Gastroesophageal sphincter (tissue), 4 donors: ENCODE results near the gene CES1. TPM values are rescaled to one million over a fixed set of nuclear protein-coding genes. Genes with fewer than 3 reads are reported as not detected.
"Not testable (repeated sequence)": the region's sequence is repeated elsewhere in the genome, so short reads cannot be mapped to it uniquely, and the experiment has no call there.

Experiments used
- ATAC-seq: fragments of 150-250 bp; one replicate; pipeline ENCODE4 v1.9.1; 2016; ENCODE audit warnings: mild to moderate bottlenecking, moderate library complexity
- H3K27ac ChIP-seq, 4 donors: fragments of 200-600 bp; sonication (generic) in 3 of 4; 1 replicate in 3 of 4; 2 replicates in 1 of 4; pipeline ENCODE4 v1.5.1; 2016 to 2019
- H3K27me3 ChIP-seq: fragments of 200-600 bp; sonication (generic); one replicate; pipeline ENCODE4 v1.5.1; 2019
- H3K36me3 ChIP-seq, 2 donors: fragments of 200-600 bp; sonication (generic); one replicate each; pipeline ENCODE4 v1.5.1; 2019; ENCODE audit warnings: control low read depth in 1 of 2
- H3K4me1 ChIP-seq, 3 donors: fragments of 200-600 bp; sonication (generic); 1 replicate in 2 of 3; 2 replicates in 1 of 3; pipeline ENCODE4 v1.5.1; 2016 to 2019; ENCODE audit warnings: control low read depth in 2 of 3
- H3K4me3 ChIP-seq, 2 donors: fragments of 200-600 bp; sonication (generic); one replicate each; pipeline ENCODE4 v1.5.1; 2019; ENCODE audit warnings: mild to moderate bottlenecking in 1 of 2, moderate library complexity in 1 of 2
- H3K9me3 ChIP-seq, 3 donors: fragments of 200-600 bp; sonication (generic); one replicate each; pipeline ENCODE4 v1.5.1; 2017 to 2019; ENCODE audit warnings: control low read depth in 2 of 3
- CTCF ChIP-seq, 4 experiments: fragments of 200-600 bp in 2 of 4; fragments of 450-650 bp in 2 of 4; sonication (generic) in 1 of 4; IDR thresholded peaks; one replicate each; pipeline ENCODE4 v1.5.1; 2017 to 2019; ENCODE audit warnings: antibody characterized with exemption in 4 of 4, mild to moderate bottlenecking in 2 of 4, moderate library complexity in 2 of 4
- EP300 ChIP-seq: sonication (generic); formaldehyde crosslinking; IDR thresholded peaks from one replicate; pipeline ENCODE4 v1.6.1; 2017; ENCODE audit warnings: antibody characterized with exemption, mild to moderate bottlenecking
- POLR2A ChIP-seq, 2 donors: fragments of 450-650 bp; IDR thresholded peaks; one replicate each; pipeline ENCODE4 v1.6.1; 2017; ENCODE audit warnings: antibody characterized with exemption in 2 of 2, mild to moderate bottlenecking in 2 of 2, moderate library complexity in 1 of 2
- POLR2AphosphoS5 ChIP-seq: sonication (generic); formaldehyde crosslinking; IDR thresholded peaks from one replicate; pipeline ENCODE4 v1.6.1; 2017; ENCODE audit warnings: antibody characterized with exemption
- WGBS, 2 donors: methylation state at CpG; one replicate each; pipeline ENCODE4 v1.1.5; 2018; ENCODE audit warnings: low coverage in 1 of 2; 5-methylcytosine and 5-hydroxymethylcytosine counted together
- total RNA-seq, 4 donors: library from RNA; depleted of rRNA; stranded (reverse); fragments of >200 nt; gene quantifications; one replicate each; pipeline ENCODE4 v1.1.0, GENCODE V29; 2016

CES1 gene
- total RNA-seq, 4 donors from 2014 or later: 7.9 to 43.1 (median 20.6) TPM

GRCh38 chr16:55782091-55782792 is 50.7 kb downstream of the CES1 start:
- not testable (repeated sequence) for H3K4me1 ChIP-seq, H3K27ac ChIP-seq, H3K36me3 ChIP-seq, ATAC-seq, H3K4me3 ChIP-seq, H3K9me3 ChIP-seq
- H3K27me3 ChIP-seq: peaks cover 25% of the 10 kb centered on the region
- WGBS, 2 donors: 52 to 70% methylated on average over 4 to 5 of the region's 6 CpGs

GRCh38 chr16:55781456-55781855 is 51.4 kb downstream of the CES1 start:
- 77 to 80% methylated on average over 1 to 8 of the region's 8 CpGs for WGBS, 2 donors
- not testable (repeated sequence) for H3K4me3 ChIP-seq

DNA sequence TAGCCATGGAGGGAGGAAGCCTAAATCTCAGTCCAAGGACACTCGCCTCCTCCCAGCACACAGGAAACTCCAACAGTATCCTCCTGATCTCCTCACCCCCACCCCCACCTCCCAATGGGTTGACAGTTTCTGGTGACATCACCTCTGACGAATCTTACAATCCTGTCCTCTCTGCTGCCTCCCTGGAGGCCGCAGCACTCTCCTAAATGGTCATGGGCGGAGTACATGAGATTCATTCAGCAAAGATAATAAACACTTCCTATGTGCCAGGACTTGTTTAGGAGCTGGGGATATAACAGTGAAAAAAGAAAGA is 52.8 kb downstream of the CES1 start:
- peaks cover 25% of the 10 kb centered on the region for H3K27me3 ChIP-seq
- H3K36me3 ChIP-seq, H3K4me3 ChIP-seq, ATAC-seq, H3K27ac ChIP-seq, H3K4me1 ChIP-seq, H3K9me3 ChIP-seq: not testable (repeated sequence)
- WGBS, 2 donors: 50% methylated on average over 1 of the region's 4 CpGs; no CpG with 5 or more reads in 1 of the 2 donors

More at GRCh38 chr16:55781456-55781855, 51.4 kb downstream of the CES1 start:
- not testable (repeated sequence) for ATAC-seq, H3K27ac ChIP-seq, H3K9me3 ChIP-seq, H3K36me3 ChIP-seq, H3K4me1 ChIP-seq
- peaks cover 25% of the 10 kb centered on the region for H3K27me3 ChIP-seq

- Histone ChIP-seq H3K27me3 (peaks cover 20% of the 10 kb centered on the region), H3K36me3 (no peaks in the 10 kb centered on the region), H3K4me1 (no peaks in the 10 kb centered on the region), H3K4me3 (no peak overlapping the region), H3K9me3 (no peaks in the 10 kb centered on the region), H3K27ac (no peak overlapping the region)
- WGBS, 2 donors: 64 to 67% methylated on average over 3 to 4 of the region's 7 CpGs
- TF ChIP-seq CTCF (IDR thresholded peaks at IDR 0.05) (no peak), EP300 (no peak), POLR2AphosphoS5 (no peak), POLR2A (IDR thresholded peaks at IDR 0.05) (no peak)
- no peak for ATAC-seq
Observed at GRCh38 chr16:55779402-55780094, 53.3 kb downstream of the CES1 start.

- H3K27me3 ChIP-seq: peaks cover 14% of the 10 kb centered on the region
- no peaks in the 10 kb centered on the region for H3K4me1 ChIP-seq
- no peak for ATAC-seq
- no CpG with 5 or more reads among the region's 2 CpGs for WGBS, 2 donors
- no peak overlapping the region for H3K27ac ChIP-seq
- no peaks in the 10 kb centered on the region for H3K9me3 ChIP-seq
- H3K36me3 ChIP-seq: no peaks in the 10 kb centered on the region
- TF ChIP-seq POLR2AphosphoS5: no peak
- no peak for TF ChIP-seq EP300
- TF ChIP-seq CTCF (IDR thresholded peaks at IDR 0.05): no peak
- no peak for TF ChIP-seq POLR2A (IDR thresholded peaks at IDR 0.05)
- H3K4me3 ChIP-seq: no peak overlapping the region
Observed at GRCh38 chr16:55778757-55779156, 54.1 kb downstream of the CES1 start.

- Histone ChIP-seq H3K27ac (no peak overlapping the region), H3K4me3 (no peak overlapping the region), H3K36me3 (no peaks in the 10 kb centered on the region), H3K27me3 (peaks cover 31% of the 10 kb centered on the region), H3K4me1 (no peaks in the 10 kb centered on the region), H3K9me3 (no peaks in the 10 kb centered on the region)
- ATAC-seq: no peak
- WGBS, 2 donors: 51 to 71% methylated on average over 3 of the region's 4 CpGs
- TF ChIP-seq POLR2AphosphoS5 (no peak), EP300 (no peak), CTCF (IDR thresholded peaks at IDR 0.05) (no peak), POLR2A (IDR thresholded peaks at IDR 0.05) (no peak)
Observed at GRCh38 chr16:55775857-55776256, 57.0 kb downstream of the CES1 start.
